Measurements from ENCODE around the gene IDE. TPM values are rescaled to one million over a fixed set of nuclear protein-coding genes. Genes with fewer than 3 reads are reported as not detected.
A peak's percentile ranks its signal among the peaks of the same experiment; 100 is the strongest.

The IDE gene
- total and polyA plus RNA-seq, 2 donors (not counting 1 experiment from before 2014, with no cell fraction given), result 7.7 to 40.9 TPM

- peak overlapping the region in 1 of 2 donors; percentile 92 for H3K27ac ChIP-seq (ENCODE audit: low read length in 2 of 2)
- H3K4me2 ChIP-seq (replicated peaks; ENCODE audit: low read depth, low read length, poor library complexity, severe bottlenecking), result peak overlapping the region; percentile 93
- no peaks in the 10 kb centered on the region for H3K9me3 Mint-ChIP-seq (ENCODE audit: insufficient read depth)
- TF ChIP-seq CTCF (IDR thresholded peaks at IDR 0.05), result no peak
- no peak for TF ChIP-seq EZH2 (IDR thresholded peaks at IDR 0.05; ENCODE audit: borderline replicate concordance, insufficient read depth, low read depth, low read length, poor library complexity, severe bottlenecking)
- H3K4me3 ChIP-seq (ENCODE audit: control extremely low read depth in 1 of 5, extremely low read depth in 1 of 5, insufficient read depth in 1 of 5, low read depth in 2 of 5, low read length in 4 of 5), result peak overlapping the region; percentile 65 to 95 (median 84)
- H4K20me1 ChIP-seq (ENCODE audit: control insufficient read depth, insufficient read depth, low read length, poor library complexity, severe bottlenecking), result no peaks in the 10 kb centered on the region
- H3K79me2 ChIP-seq (ENCODE audit: control insufficient read depth, insufficient read depth, low read length), result peaks cover 39% of the 10 kb centered on the region
- ATAC-seq (ENCODE audit: low read depth) (no peak), DNase-seq (no peak)
- no peaks in the 10 kb centered on the region for H3K9me3 ChIP-seq (ENCODE audit: control extremely low read depth in 1 of 3, control insufficient read depth in 2 of 3, insufficient read depth in 1 of 3, low read length in 2 of 3)
- intact Hi-C loops (cut with micrococcal nuclease), result loop anchor here (1.0 to 5.0 kb wide), 3 partner anchors 50 to 1108 kb away; partner anchors contain the start of genes FRA10AC1 and TNKS2
- no peaks in the 10 kb centered on the region for H3K27me3 ChIP-seq (replicated peaks in 1 of 4; ENCODE audit: control extremely low read depth in 1 of 4, control insufficient read depth in 3 of 4, insufficient read depth in 4 of 4, low read length in 3 of 4)
- H3K4me1 ChIP-seq (ENCODE audit: control insufficient read depth in 2 of 2, insufficient read depth in 2 of 2, low read length in 2 of 2), result peaks cover 9 to 22% of the 10 kb centered on the region in 2 donors
- no peaks in the 10 kb centered on the region for H3K27me3 Mint-ChIP-seq
- ChIA-PET POLR2A (no interaction called here), CTCF (no interaction called here)
- peaks cover 43% of the 10 kb centered on the region for H3K4me1 Mint-ChIP-seq
- peak overlapping the region; percentile 88 for H3K9ac ChIP-seq (ENCODE audit: low read length)
- H3K4me3 Mint-ChIP-seq, result peak overlapping the region; percentile 99
- WGBS (ENCODE audit: insufficient coverage), result 20% methylated on average over 1 of the region's 9 CpGs
- H3K27ac Mint-ChIP-seq, result peak overlapping the region; percentile 99
- no peaks in the 10 kb centered on the region for H3K36me3 ChIP-seq (replicated peaks in 1 of 2; ENCODE audit: control extremely low read depth in 1 of 2, control insufficient read depth in 1 of 2, extremely low read depth in 1 of 2, insufficient read depth in 2 of 2, low read length in 1 of 2)
- H2AFZ ChIP-seq (ENCODE audit: insufficient read depth, low read depth, low read length, poor library complexity, severe bottlenecking), result peak overlapping the region; percentile 93
Measured at GRCh38 chr10:92593619-92594588, 20.0 kb upstream of the IDE start.
